Measurements from ENCODE around the gene ENDOD1.
A peak's percentile ranks its signal among the peaks of the same experiment; 100 is the strongest.
"Not testable (repeated sequence)": the region's sequence is repeated elsewhere in the genome, so short reads cannot be mapped to it uniquely, and the experiment has no call there.

Gene ENDOD1, protein sequence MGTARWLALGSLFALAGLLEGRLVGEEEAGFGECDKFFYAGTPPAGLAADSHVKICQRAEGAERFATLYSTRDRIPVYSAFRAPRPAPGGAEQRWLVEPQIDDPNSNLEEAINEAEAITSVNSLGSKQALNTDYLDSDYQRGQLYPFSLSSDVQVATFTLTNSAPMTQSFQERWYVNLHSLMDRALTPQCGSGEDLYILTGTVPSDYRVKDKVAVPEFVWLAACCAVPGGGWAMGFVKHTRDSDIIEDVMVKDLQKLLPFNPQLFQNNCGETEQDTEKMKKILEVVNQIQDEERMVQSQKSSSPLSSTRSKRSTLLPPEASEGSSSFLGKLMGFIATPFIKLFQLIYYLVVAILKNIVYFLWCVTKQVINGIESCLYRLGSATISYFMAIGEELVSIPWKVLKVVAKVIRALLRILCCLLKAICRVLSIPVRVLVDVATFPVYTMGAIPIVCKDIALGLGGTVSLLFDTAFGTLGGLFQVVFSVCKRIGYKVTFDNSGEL

DNA sequence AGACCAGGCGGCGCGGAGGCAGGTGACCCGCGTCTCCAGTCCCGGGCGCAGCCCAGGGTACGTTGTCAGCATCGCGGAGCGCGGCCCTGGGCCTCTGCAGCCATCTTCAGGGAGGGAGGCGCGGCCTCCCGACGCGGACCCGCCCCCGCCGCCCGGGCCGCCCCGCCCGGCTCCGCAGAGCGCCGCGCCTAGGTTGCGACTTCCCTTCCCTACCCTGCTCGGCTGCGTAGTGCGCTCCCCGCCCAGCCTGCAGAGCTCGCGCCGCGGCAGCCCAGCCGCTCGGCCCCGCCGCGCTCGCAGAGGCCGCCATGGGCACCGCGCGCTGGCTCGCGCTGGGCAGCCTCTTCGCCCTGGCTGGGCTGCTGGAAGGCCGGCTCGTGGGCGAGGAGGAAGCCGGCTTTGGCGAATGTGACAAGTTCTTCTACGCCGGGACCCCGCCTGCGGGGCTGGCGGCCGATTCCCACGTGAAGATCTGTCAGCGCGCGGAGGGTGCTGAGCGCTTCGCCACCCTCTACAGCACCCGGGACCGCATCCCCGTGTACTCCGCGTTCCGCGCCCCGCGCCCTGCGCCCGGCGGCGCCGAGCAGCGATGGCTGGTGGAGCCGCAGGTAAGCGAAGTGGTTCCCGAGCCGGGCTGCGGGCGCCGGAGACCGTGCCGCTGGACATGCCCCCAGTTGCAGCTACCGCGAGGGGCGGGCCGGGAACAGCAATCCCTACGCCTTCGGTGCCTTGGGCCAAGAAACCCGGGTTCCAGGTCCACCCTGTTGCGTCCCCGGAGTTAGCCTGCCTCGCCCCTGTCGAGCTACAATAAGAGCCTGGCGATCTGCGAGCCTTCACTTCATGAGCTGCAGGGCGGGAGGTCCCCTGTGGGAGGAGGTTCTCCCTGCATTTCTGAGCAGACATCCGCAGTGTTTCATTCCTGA, at the start of gene ENDOD1:
Gene ENDOD1, plus strand, starts transcription at position 227 of the 923 bp plus-strand sequence. Its CDS starts 82 bp downstream, at position 309.
- peak; percentile 92 for ATAC-seq
- Mint-ChIP-seq H3K4me3 (peak within 1 kb of the TSS; percentile 92), H3K9me3 (no peaks in the 10 kb centered on the region), H3K27me3 (no peaks in the 10 kb centered on the region), H3K4me1 (peaks cover 71% of the 10 kb centered on the region), H3K27ac (peak within 1 kb of the TSS; percentile 87), H3K36me3 (ENCODE audit: low read depth) (peaks cover 6% of the 10 kb centered on the region)
- peak; percentile 84 for DNase-seq

DNA sequence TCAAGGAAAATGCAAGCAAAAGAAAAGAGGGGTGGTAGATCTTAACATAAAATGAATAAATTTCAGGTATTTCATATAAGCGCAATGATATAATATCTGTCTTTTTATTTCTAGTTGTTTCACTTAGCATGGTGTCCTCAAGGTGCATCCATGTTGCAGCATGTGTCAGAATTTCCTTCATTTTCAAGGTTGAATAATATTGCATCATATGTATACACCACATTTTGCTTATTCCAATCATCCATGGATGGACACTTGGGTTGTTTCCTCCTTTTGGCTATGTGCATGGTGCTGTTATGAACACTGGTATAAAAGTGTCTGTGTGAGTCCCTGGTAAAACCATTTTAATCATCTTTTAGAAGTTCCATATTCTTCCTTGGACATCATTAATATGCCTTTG, 47.4 kb upstream of the ENDOD1 start:
- Mint-ChIP-seq H3K36me3 (ENCODE audit: low read depth) (no peaks in the 10 kb centered on the region), H3K9me3 (peaks cover 4% of the 10 kb centered on the region), H3K27me3 (peaks cover 19% of the 10 kb centered on the region), H3K4me1 (peaks cover 2% of the 10 kb centered on the region), H3K4me3 (no peak overlapping the region), H3K27ac (no peak overlapping the region)
- DNase-seq (no peak), ATAC-seq (no peak)

DNA sequence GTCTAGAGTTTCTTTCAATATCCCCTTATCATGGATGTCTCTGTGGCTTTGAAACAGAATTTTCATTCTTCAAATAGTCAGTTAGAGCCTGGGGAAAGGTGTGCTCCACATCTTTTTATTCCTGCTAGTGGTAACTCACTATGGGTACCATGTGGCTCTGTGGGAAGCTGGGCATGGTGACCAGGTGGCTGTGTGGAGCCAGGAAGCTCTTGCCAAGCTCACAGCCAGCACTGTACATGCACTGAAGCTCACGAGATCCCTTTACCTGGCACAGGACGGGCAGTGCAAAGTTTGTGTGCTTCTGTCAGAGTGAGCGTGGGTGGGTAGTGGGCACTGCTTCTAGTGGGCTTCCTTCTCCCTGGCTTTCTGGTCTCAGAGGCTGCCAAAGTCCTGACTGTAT, 46.7 kb upstream of the ENDOD1 start:
- ATAC-seq (no peak), DNase-seq (no peak)
- H3K36me3 Mint-ChIP-seq (ENCODE audit: low read depth), result no peaks in the 10 kb centered on the region
- H3K27ac Mint-ChIP-seq, result no peak overlapping the region
- peaks cover 2% of the 10 kb centered on the region for H3K4me1 Mint-ChIP-seq
- H3K4me3 Mint-ChIP-seq, result no peak overlapping the region
- peaks cover 21% of the 10 kb centered on the region for H3K27me3 Mint-ChIP-seq
- H3K9me3 Mint-ChIP-seq, result peaks cover 4% of the 10 kb centered on the region

DNA sequence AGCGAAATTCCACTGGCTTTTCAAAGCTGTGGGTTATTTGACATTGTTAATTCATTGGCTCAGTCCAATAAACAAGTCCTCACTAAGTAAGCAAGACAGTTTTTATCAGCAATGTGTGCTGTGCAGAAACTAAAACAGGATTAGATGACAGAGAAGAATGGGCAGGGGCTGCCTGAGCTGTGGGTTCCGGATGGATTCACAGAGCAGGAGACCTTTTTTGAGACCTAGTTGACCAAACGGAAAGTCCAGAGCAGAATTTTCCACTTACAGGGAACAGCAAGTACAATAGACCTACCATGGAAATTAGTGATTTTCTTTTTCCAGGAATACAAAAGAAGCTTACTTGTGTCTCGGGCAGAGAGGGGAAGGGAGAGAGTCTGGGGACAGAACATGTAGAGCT, 45.6 kb upstream of the ENDOD1 start:
- Mint-ChIP-seq H3K4me1 (no peaks in the 10 kb centered on the region), H3K27me3 (peaks cover 18% of the 10 kb centered on the region), H3K27ac (no peak overlapping the region), H3K9me3 (no peaks in the 10 kb centered on the region), H3K36me3 (ENCODE audit: low read depth) (no peaks in the 10 kb centered on the region), H3K4me3 (no peak overlapping the region)
- DNase-seq (no peak), ATAC-seq (no peak)

DNA sequence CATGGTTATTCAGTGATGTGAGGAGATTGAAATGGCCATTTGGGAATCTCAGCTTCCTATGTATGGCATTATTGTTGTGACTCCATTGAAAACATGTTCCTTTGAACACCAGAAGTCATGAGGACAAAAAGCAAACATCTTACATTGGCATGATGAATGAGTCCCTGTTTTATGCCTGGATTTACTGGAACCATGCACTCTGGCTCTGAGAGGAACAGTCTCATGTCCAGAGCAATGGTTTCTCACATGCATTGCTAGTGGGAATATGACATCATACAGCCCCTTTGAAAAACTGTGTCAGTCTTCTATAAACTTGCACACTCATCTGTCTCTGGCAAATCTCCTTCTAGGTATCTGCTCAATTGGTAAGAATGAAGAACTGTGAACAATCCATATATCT, 43.8 kb upstream of the ENDOD1 start:
- no peaks in the 10 kb centered on the region for H3K36me3 Mint-ChIP-seq (ENCODE audit: low read depth)
- peaks cover 22% of the 10 kb centered on the region for H3K27me3 Mint-ChIP-seq
- H3K9me3 Mint-ChIP-seq, result no peaks in the 10 kb centered on the region
- DNase-seq, result no peak
- no peak overlapping the region for H3K27ac Mint-ChIP-seq
- H3K4me3 Mint-ChIP-seq, result no peak overlapping the region
- ATAC-seq, result no peak
- no peaks in the 10 kb centered on the region for H3K4me1 Mint-ChIP-seq

DNA sequence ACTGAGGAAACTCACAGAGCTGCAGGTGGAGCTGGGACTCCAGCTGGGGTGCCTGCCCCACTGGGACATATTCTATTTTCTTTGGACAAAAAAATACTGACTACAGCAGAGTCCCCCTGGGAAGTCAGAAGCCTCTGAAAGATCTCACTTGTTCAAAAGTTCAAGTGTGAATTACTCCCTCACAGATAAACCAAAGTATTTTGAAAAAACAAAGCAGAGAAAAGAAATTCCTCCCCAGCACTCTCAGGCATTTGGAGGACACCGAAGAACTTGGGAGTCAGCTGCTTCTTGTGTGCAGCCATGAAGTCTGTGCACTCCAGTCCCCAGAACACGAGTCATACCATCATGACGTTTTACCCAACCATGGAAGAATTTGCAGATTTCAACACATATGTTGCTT, 40.5 kb upstream of the ENDOD1 start, which contains the start of gene KDM4F:
Gene KDM4F, plus strand, starts transcription at position 301 of the 400 bp plus-strand sequence.
- H3K27ac Mint-ChIP-seq; DNase-seq; H3K36me3 Mint-ChIP-seq (ENCODE audit: low read depth); H3K9me3 Mint-ChIP-seq; H3K4me3 Mint-ChIP-seq; ATAC-seq; H3K4me1 Mint-ChIP-seq: not testable (repeated sequence)
- peaks cover 24% of the 10 kb centered on the region for H3K27me3 Mint-ChIP-seq

DNA sequence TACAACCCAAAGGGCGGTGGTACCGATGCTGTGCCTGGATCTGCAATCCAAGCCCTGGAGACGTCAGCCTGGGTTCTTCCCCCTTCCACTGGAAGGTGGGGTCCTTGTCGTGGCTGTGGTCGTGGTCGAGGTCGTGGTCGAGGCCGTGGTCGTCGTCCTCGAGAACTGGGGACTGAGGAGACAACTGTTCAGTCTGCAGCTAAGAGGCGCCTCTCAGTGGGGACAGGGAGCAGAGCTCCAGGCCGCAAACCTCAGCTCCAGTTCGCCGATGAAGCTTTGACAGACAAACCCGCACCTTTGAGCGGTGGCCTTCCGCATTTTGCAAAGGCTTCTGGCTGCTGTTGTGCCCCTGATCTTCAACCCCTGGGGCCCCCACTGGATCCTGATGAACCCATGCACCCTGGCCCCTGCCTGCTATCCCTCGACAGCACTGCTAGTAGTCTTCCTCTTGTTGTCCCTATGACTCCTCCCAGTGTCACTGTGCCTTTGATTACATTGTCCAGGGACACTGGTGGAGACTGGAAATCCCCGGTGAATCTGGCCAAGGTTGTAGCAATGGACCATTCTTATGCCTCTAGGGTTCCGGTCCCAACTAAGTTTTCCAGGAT, 38.9 kb upstream of the ENDOD1 start:
- Mint-ChIP-seq H3K4me1 (no peaks in the 10 kb centered on the region), H3K36me3 (ENCODE audit: low read depth) (no peaks in the 10 kb centered on the region), H3K9me3 (no peaks in the 10 kb centered on the region), H3K27me3 (peaks cover 29% of the 10 kb centered on the region), H3K4me3 (no peak overlapping the region), H3K27ac (no peak overlapping the region)
- no peak for DNase-seq
- no peak for ATAC-seq

DNA sequence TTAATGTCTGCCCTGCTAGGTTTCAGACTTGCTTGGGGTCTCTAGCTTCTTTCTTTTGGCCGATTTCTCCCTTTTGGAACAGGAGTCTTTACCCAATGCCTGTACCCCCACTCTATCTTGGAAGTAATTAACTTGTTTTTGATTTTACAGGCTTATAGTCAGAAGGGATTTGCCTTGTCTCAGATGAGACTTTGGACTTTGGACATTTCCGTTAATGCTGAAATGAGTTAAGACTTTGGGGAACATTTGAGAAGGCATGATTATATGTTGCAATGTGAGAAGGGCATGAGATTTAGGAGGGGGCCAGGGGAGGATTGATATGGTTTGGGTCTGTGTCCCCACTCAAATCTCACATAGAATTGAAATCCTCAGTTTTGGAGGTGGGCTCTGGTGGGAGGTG, 35.3 kb upstream of the ENDOD1 start:
- H3K4me3 Mint-ChIP-seq, result no peak overlapping the region
- peaks cover 24% of the 10 kb centered on the region for H3K27me3 Mint-ChIP-seq

DNA sequence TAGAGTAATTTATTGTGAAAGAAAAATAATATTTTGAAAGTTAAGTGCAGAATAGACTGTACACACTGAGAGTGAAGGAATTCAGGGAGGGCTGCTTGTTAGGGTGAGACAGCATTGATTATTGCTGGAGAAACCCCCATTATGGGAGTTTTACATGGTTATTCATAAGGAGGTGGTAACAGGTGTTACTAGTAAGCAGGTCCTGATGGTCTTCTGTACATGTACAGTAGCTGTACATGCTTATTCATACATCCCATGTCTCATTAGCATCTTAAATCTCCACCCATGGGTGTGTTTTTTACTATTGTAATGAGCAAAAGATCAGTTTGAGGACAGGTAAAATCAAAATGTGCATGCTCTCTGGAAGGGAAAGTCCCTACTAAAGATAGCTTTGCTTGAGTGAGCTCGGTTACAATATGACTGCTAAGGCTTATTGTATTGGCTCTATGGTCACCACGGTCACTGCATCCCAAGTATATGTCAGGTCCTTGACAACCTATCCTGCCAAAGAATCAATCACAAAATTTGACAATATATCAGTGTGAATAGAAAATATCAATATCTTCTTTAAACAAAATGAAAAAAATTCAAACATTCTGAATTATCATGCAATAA, 34.3 kb upstream of the ENDOD1 start:
- H3K36me3 Mint-ChIP-seq (ENCODE audit: low read depth), result no peaks in the 10 kb centered on the region
- ATAC-seq (no peak), DNase-seq (no peak)
- H3K27ac Mint-ChIP-seq, result no peak overlapping the region
- H3K27me3 Mint-ChIP-seq, result peaks cover 24% of the 10 kb centered on the region
- no peaks in the 10 kb centered on the region for H3K9me3 Mint-ChIP-seq
- no peak overlapping the region for H3K4me3 Mint-ChIP-seq
- no peaks in the 10 kb centered on the region for H3K4me1 Mint-ChIP-seq

More for the DNA sequence above, 35.3 kb upstream of the ENDOD1 start:
- DNase-seq, result no peak
- no peaks in the 10 kb centered on the region for H3K4me1 Mint-ChIP-seq
- H3K9me3 Mint-ChIP-seq, result no peaks in the 10 kb centered on the region
- no peaks in the 10 kb centered on the region for H3K36me3 Mint-ChIP-seq (ENCODE audit: low read depth)
- no peak for ATAC-seq
- H3K27ac Mint-ChIP-seq, result no peak overlapping the region

DNA sequence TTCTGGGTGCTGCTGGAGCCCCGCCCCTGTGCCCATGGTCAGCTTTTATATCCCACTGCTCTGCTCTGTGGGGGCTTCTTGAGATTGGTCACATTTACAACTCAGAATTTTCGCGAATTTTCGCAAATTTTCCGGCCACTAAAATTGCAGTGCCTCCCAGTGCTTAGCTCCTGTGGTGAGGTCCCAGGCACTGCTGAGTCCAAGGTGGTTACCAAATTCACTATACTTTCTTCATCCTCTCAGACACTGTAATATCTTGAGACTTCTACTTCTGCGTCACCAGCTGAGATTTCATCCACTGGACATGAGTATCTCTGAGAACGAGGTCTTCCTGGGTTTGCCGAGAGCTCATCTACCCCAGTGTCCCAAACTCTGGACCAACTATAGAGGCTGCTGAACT, 31.7 kb upstream of the ENDOD1 start:
- H3K9me3 Mint-ChIP-seq, result no peaks in the 10 kb centered on the region

DNA sequence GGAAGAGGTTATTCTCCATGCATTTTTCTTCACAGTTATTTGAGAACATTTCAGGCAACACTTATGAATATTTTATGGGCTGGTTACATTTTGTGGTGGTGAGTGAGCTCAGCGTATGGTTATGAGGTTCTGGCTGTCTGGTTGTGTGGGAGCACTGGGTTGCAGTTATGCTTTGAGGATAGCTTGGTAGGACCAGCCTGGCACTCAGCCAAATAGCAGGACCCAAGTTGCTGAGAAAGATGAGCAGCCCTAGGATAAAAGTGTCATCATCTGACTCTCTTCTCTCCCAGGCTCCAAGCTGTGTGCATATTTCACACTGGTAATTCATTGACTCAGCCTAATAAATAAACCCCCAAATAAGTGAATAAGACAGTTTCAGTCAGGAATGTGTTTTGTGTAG, 31.0 kb upstream of the ENDOD1 start:
- no peaks in the 10 kb centered on the region for H3K36me3 Mint-ChIP-seq (ENCODE audit: low read depth)
- peaks cover 15% of the 10 kb centered on the region for H3K27me3 Mint-ChIP-seq
- H3K4me3 Mint-ChIP-seq, result no peak overlapping the region
- DNase-seq, result no peak
- no peaks in the 10 kb centered on the region for H3K4me1 Mint-ChIP-seq
- no peak for ATAC-seq
- no peak overlapping the region for H3K27ac Mint-ChIP-seq
- H3K9me3 Mint-ChIP-seq, result no peaks in the 10 kb centered on the region

More for the DNA sequence above, 31.7 kb upstream of the ENDOD1 start:
- Mint-ChIP-seq H3K4me3 (no peak overlapping the region), H3K36me3 (ENCODE audit: low read depth) (no peaks in the 10 kb centered on the region), H3K27ac (no peak overlapping the region), H3K4me1 (no peaks in the 10 kb centered on the region), H3K27me3 (peaks cover 17% of the 10 kb centered on the region)
- no peak for ATAC-seq
- no peak for DNase-seq

DNA sequence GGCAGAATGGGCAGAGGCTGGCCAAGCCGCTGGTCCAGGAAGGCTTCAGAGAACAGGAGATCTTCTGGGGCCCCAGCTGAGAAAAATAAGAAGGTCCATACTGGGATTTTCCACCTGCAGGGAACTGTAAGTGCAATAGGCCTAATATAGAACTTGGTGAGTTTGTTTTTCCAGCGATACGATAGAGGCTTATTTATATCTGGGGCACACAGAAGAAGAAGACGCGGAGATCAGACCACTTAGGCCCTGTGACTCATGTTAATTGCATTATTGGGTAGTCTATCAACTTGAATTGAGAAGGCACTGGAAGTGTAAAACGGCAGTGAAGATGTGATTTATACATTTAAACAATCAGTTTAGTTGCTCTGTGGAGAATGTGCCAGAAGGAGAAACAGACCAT, 30.6 kb upstream of the ENDOD1 start:
- no peak overlapping the region for H3K27ac Mint-ChIP-seq
- H3K27me3 Mint-ChIP-seq, result peaks cover 15% of the 10 kb centered on the region
- no peak overlapping the region for H3K4me3 Mint-ChIP-seq
- no peaks in the 10 kb centered on the region for H3K36me3 Mint-ChIP-seq (ENCODE audit: low read depth)
- ATAC-seq, result no peak
- no peaks in the 10 kb centered on the region for H3K9me3 Mint-ChIP-seq
- no peak for DNase-seq
- H3K4me1 Mint-ChIP-seq, result no peaks in the 10 kb centered on the region

DNA sequence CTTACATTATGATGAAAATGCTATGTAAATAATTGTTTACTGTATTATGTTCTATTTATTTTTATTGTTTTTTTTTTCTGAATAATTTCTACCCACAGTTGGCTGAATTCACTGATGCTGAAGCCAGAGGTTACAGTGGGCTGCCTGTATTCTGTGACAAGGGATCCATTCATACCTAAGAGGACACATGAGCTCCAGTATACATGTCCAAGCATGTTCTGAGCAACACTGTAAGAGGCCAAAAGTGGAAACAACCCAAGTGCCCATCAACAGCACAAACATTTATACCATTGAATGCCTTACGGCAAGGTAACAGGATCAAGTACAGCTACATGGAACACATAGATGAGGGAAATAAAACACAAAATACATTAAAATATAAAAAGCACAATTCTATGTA, 24.3 kb upstream of the ENDOD1 start:
- Mint-ChIP-seq H3K4me1 (peaks cover 15% of the 10 kb centered on the region), H3K9me3 (no peaks in the 10 kb centered on the region), H3K27me3 (no peaks in the 10 kb centered on the region), H3K27ac (no peak overlapping the region), H3K36me3 (ENCODE audit: low read depth) (peaks cover 9% of the 10 kb centered on the region), H3K4me3 (no peak overlapping the region)
- no peak for DNase-seq
- no peak for ATAC-seq

DNA sequence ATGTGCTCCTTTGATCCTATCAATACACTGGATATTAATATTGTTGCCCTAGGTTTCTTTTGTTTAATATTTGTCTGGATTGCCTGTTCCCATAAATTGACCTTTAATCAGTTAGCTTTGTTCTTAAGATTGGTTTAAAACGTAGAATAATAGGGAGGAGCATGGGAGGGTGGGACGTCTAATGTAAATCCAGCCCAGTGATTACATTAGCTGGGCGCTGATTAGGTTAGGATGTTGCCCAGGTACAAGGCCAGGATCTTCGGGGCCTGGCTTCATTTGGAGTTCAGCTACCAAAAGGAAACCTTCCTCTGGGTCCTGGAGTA, 23.0 kb upstream of the ENDOD1 start, which contains the start of gene SRSF8:
Gene SRSF8, plus strand, starts transcription at position 204 of the 323 bp plus-strand sequence. CDS start 308 bp downstream, outside the sequence.
- peak; percentile 26 for ATAC-seq
- peak within 1 kb of the TSS; percentile 96 for H3K27ac Mint-ChIP-seq
- no peaks in the 10 kb centered on the region for H3K27me3 Mint-ChIP-seq
- H3K36me3 Mint-ChIP-seq (ENCODE audit: low read depth), result peaks cover 18% of the 10 kb centered on the region
- no peaks in the 10 kb centered on the region for H3K9me3 Mint-ChIP-seq
- peaks cover 23% of the 10 kb centered on the region for H3K4me1 Mint-ChIP-seq
- no peak for DNase-seq
- H3K4me3 Mint-ChIP-seq, result peak within 1 kb of the TSS; percentile 97
